ENCODE measurements around the gene SEMG1.

GRCh38 chr20:45163083-45163803, 43.6 kb upstream of the SEMG1 start:
- TF ChIP-seq POLR2AphosphoS5 (IDR thresholded peaks at IDR 0.05): no peak
- TF ChIP-seq POLR2A (IDR thresholded peaks at IDR 0.05): no peak
- TF ChIP-seq, protein P1, sequence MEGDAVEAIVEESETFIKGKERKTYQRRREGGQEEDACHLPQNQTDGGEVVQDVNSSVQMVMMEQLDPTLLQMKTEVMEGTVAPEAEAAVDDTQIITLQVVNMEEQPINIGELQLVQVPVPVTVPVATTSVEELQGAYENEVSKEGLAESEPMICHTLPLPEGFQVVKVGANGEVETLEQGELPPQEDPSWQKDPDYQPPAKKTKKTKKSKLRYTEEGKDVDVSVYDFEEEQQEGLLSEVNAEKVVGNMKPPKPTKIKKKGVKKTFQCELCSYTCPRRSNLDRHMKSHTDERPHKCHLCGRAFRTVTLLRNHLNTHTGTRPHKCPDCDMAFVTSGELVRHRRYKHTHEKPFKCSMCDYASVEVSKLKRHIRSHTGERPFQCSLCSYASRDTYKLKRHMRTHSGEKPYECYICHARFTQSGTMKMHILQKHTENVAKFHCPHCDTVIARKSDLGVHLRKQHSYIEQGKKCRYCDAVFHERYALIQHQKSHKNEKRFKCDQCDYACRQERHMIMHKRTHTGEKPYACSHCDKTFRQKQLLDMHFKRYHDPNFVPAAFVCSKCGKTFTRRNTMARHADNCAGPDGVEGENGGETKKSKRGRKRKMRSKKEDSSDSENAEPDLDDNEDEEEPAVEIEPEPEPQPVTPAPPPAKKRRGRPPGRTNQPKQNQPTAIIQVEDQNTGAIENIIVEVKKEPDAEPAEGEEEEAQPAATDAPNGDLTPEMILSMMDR (IDR thresholded peaks at IDR 0.05): no peak
